CD4-positive, alpha-beta T cell treated with Interferon alpha-2 for 1 hour (primary cell): ENCODE results near the gene STK39.

Source experiments
- DNase-seq, 2 donors: peaks; one replicate each; pipeline ENCODE4 v3.0.0-alpha.2; 2020 to 2022

STK39 gene

GRCh38 chr2:168182550-168183249, 64.7 kb downstream of the STK39 start:
- DNase-seq: no peak

GRCh38 chr2:168181825-168182224, 65.6 kb downstream of the STK39 start:
- no peak for DNase-seq

GRCh38 chr2:168180914-168181313, 66.5 kb downstream of the STK39 start:
- DNase-seq: no peak

- DNase-seq: no peak
These were observed 66.9 kb downstream of the STK39 start for GRCh38 chr2:168180483-168180882.

GRCh38 chr2:168179592-168179991, 67.8 kb downstream of the STK39 start:
- DNase-seq: no peak

GRCh38 chr2:168178520-168179324, 68.7 kb downstream of the STK39 start:
- DNase-seq: no peak

- DNase-seq: no peak
These were observed 71.0 kb downstream of the STK39 start for GRCh38 chr2:168176402-168176801.

GRCh38 chr2:168175469-168175868, 71.9 kb downstream of the STK39 start:
- no peak for DNase-seq

- peak; percentile 26 to 61 for DNase-seq
These were observed 72.6 kb downstream of the STK39 start for GRCh38 chr2:168174756-168175155.

GRCh38 chr2:168172071-168172470, 75.3 kb downstream of the STK39 start:
- no peak for DNase-seq

- no peak for DNase-seq
These were observed 76.2 kb downstream of the STK39 start for GRCh38 chr2:168171059-168171762.

GRCh38 chr2:168169097-168169745, 78.2 kb downstream of the STK39 start:
- no peak for DNase-seq

- DNase-seq: no peak
These were observed 79.7 kb downstream of the STK39 start for GRCh38 chr2:168167511-168168263.

GRCh38 chr2:168166902-168167510, 80.4 kb downstream of the STK39 start:
- DNase-seq: no peak

GRCh38 chr2:168165985-168166901, 81.2 kb downstream of the STK39 start:
- DNase-seq: no peak

- no peak for DNase-seq
These were observed 82.0 kb downstream of the STK39 start for GRCh38 chr2:168165397-168165796.

GRCh38 chr2:168160897-168161296, 86.5 kb downstream of the STK39 start:
- peak; percentile 5 to 37 for DNase-seq

GRCh38 chr2:168159754-168160585, 87.4 kb downstream of the STK39 start:
- no peak for DNase-seq

- DNase-seq: no peak
These were observed 88.8 kb downstream of the STK39 start for GRCh38 chr2:168158586-168158985.

- DNase-seq: no peak
These were observed 89.5 kb downstream of the STK39 start for GRCh38 chr2:168157926-168158325.
